OCI-LY7 (cell line): ENCODE results near the gene KIF17. TPM values are rescaled to one million over a fixed set of nuclear protein-coding genes. Genes with fewer than 3 reads are reported as not detected.

ENCODE experiments used
- BruUV-seq: library from RNA; stranded (reverse); fragments of 400-500 nt; replicated peaks from 2 replicates; lab custom pipeline; 2021; lab: Mats Ljungman, UMichigan
- CTCF ChIA-PET: fragments of 300-600 bp; sonication (Branson Sonifier 250); formaldehyde crosslinking; loops from one replicate; lab custom pipeline; 2022; ENCODE audit warnings: antibody characterized with exemption; ENCODE audit not compliant: unreplicated experiment; lab: Charles Lee
- POLR2A ChIA-PET: fragments of 300-600 bp; sonication (Branson Sonifier 250); formaldehyde crosslinking; loops from one replicate; lab custom pipeline; 2022; ENCODE audit warnings: antibody characterized with exemption; lab: Charles Lee
- DNase-seq: peaks from one replicate; pipeline ENCODE4 v3.0.0-alpha.2; 2015; ENCODE audit warnings: low spot score
- H2AFZ ChIP-seq: fragments of 200-600 bp; sonication (generic), shearing (Covaris generic); 2 replicates; pipeline ENCODE4 v1.6.1; 2014; ENCODE audit warnings: mild to moderate bottlenecking, antibody characterized with exemption, low read length, moderate library complexity
- H3K27ac ChIP-seq: fragments of 200-600 bp; sonication (generic); 2 replicates; pipeline ENCODE4 v1.5.1; 2014; ENCODE audit warnings: mixed run types, low read depth, mild to moderate bottlenecking, moderate library complexity, low read length, inconsistent platforms; ENCODE audit not compliant: poor library complexity, severe bottlenecking
- H3K36me3 ChIP-seq: fragments of 200-600 bp; sonication (generic); 2 replicates; pipeline ENCODE4 v1.6.1; 2014; ENCODE audit warnings: mild to moderate bottlenecking, antibody characterized with exemption, low read length, moderate library complexity, mixed read lengths; ENCODE audit not compliant: insufficient read depth
- H3K4me1 ChIP-seq: fragments of 200-600 bp; sonication (generic); 2 replicates; pipeline ENCODE4 v1.5.1; 2014; ENCODE audit warnings: mild to moderate bottlenecking, low read length; ENCODE audit not compliant: insufficient read depth, poor library complexity, severe bottlenecking
- H3K4me2 ChIP-seq: fragments of 200-600 bp; sonication (generic); 2 replicates; pipeline ENCODE4 v1.6.1; 2014; ENCODE audit warnings: mild to moderate bottlenecking, low read length
- H3K4me3 ChIP-seq: fragments of 200-600 bp; sonication (generic); 2 replicates; pipeline ENCODE4 v1.5.1; 2014; ENCODE audit warnings: mild to moderate bottlenecking, low read depth, low read length; ENCODE audit not compliant: poor library complexity, severe bottlenecking
- H3K79me2 ChIP-seq: fragments of 200-600 bp; sonication (generic); 2 replicates; pipeline ENCODE4 v1.6.1; 2016; ENCODE audit warnings: low read depth, mild to moderate bottlenecking, low read length, moderate library complexity, mixed read lengths; ENCODE audit not compliant: insufficient read depth
- H3K9me2 ChIP-seq: fragments of 200-600 bp; sonication (generic); 2 replicates; pipeline ENCODE4 v1.6.1; 2016; ENCODE audit warnings: mild to moderate bottlenecking, low read length, mixed read lengths; ENCODE audit not compliant: insufficient read depth
- H3K9me3 ChIP-seq: fragments of 200-600 bp; sonication (generic); 2 replicates; pipeline ENCODE4 v1.6.1; 2014; ENCODE audit warnings: mild to moderate bottlenecking, mixed run types, low read length, mixed read lengths
- H4K20me1 ChIP-seq: fragments of 200-600 bp; sonication (generic); 2 replicates; pipeline ENCODE4 v1.6.1; 2014; ENCODE audit warnings: mild to moderate bottlenecking, antibody characterized with exemption, low read length, moderate library complexity, mixed read lengths; ENCODE audit not compliant: insufficient read depth
- EZH2phosphoT487 ChIP-seq: fragments of 200-600 bp; sonication (generic); IDR thresholded peaks from 2 replicates; pipeline ENCODE4 v1.6.1; 2018; ENCODE audit warnings: low read depth, borderline replicate concordance, mild to moderate bottlenecking, mixed run types, antibody characterized with exemption, low read length, moderate library complexity, mixed read lengths
- intact Hi-C: fragments of 100-400 bp; cut with micrococcal nuclease; formaldehyde crosslinking; loops from one replicate; pipeline ENCODE4 v1.10.0; 2022; ENCODE audit not compliant: unreplicated experiment
- total RNA-seq, 2 experiments: library from RNA; depleted of rRNA in 1 of 2; stranded (reverse); fragments of >200 nt in 1 of 2; shearing (Covaris generic) in 1 of 2; gene quantifications; 2 replicates each; pipeline ENCODE4 v1.2.3, GENCODE V29; 2014 to 2022
- TF ChIP-seq, protein P1 (sequence below): fragments of 200-600 bp; sonication (generic); conservative IDR thresholded peaks from 2 replicates; pipeline ENCODE4 v1.5.1; 2014; ENCODE audit warnings: mild to moderate bottlenecking, antibody characterized with exemption, low read length, moderate library complexity, mixed read lengths

The KIF17 gene
- total RNA-seq, 2 experiments from 2014 or later = 1.1 TPM; not detected in 1

DNA sequence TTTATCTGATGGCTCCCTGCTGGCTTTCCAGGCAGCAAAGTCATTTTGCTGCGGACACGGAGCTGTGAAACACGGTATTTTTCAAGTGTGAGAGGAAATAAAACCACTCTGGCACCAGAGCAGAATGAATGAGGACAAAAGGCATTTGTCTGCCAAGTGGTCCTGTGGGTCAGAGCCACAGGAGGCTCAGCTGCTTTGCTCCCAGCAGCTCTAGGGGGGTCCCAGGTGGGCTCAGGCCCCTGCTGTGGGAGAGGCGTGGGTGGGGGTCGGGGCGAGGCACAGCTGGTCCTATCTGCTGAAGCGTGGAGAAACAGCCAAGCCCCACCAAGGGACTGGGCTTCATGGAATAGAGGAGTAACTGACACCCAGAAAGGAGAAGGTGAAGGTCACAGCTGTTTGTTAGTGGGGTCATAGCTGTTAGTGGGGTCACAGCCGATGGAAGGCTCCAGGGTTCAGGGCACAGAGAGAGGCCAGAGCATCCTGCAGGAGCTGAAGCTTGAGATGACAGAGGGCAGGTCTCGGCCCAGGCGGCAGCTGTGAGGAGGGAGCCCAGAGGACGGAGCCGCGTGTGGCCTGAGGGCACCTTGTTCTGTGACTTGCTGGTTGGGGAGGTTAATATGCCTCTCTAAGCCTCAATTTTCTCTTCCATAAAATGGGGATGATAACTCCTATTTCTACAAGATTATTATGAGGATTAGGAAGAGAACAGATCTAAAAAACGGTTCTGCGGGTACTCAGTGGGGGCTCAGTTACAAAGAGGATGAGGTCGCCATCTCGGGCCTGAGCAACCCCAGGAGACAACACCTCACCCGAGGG lies 7.1 kb downstream of the KIF17 start:
- Histone ChIP-seq H3K27ac (no peak overlapping the region), H3K36me3 (no peaks in the 10 kb centered on the region), H4K20me1 (no peaks in the 10 kb centered on the region), H3K4me3 (no peak overlapping the region), H3K9me3 (no peaks in the 10 kb centered on the region), H2AFZ (no peak overlapping the region), H3K4me2 (no peak overlapping the region), H3K4me1 (no peaks in the 10 kb centered on the region), H3K79me2 (no peaks in the 10 kb centered on the region), H3K9me2 (no peaks in the 10 kb centered on the region)
- no peak for TF ChIP-seq EZH2phosphoT487
- TF ChIP-seq, protein P1, sequence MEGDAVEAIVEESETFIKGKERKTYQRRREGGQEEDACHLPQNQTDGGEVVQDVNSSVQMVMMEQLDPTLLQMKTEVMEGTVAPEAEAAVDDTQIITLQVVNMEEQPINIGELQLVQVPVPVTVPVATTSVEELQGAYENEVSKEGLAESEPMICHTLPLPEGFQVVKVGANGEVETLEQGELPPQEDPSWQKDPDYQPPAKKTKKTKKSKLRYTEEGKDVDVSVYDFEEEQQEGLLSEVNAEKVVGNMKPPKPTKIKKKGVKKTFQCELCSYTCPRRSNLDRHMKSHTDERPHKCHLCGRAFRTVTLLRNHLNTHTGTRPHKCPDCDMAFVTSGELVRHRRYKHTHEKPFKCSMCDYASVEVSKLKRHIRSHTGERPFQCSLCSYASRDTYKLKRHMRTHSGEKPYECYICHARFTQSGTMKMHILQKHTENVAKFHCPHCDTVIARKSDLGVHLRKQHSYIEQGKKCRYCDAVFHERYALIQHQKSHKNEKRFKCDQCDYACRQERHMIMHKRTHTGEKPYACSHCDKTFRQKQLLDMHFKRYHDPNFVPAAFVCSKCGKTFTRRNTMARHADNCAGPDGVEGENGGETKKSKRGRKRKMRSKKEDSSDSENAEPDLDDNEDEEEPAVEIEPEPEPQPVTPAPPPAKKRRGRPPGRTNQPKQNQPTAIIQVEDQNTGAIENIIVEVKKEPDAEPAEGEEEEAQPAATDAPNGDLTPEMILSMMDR = no peak
- DNase-seq = no peak
- POLR2A ChIA-PET = no interaction called here
- CTCF ChIA-PET = no interaction called here
- intact Hi-C loops = no loop called here
- BruUV-seq = no TSS peak

DNA sequence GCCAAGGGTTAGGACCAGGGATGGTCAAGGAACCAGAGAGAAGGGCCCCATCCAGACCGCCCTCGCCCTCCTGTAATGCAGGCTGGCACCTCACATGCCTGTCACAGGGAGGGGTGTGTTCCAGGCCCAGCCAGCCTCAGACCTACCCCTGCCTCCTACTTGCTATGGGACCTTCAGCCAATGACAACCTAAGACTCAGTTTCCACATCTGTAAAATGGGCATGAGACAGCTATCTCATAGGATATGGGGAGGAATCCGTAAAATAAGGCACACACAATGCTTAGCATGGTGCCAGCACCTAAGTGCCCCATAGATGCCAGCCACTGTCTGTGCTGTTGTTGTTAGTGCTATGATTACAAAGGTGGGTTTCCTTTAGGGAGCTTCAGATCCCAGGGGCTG lies 7.9 kb downstream of the KIF17 start:
- Histone ChIP-seq H3K36me3 (no peaks in the 10 kb centered on the region), H2AFZ (no peak overlapping the region), H3K9me2 (no peaks in the 10 kb centered on the region), H3K4me2 (no peak overlapping the region), H3K4me1 (no peaks in the 10 kb centered on the region), H4K20me1 (no peaks in the 10 kb centered on the region), H3K27ac (no peak overlapping the region), H3K79me2 (no peaks in the 10 kb centered on the region), H3K4me3 (no peak overlapping the region), H3K9me3 (no peaks in the 10 kb centered on the region)
- TF ChIP-seq EZH2phosphoT487 = no peak
- TF ChIP-seq, protein P1 = no peak
- CTCF ChIA-PET = no interaction called here
- no TSS peak for BruUV-seq
- no peak for DNase-seq
- intact Hi-C loops = no loop called here
- POLR2A ChIA-PET = no interaction called here

DNA sequence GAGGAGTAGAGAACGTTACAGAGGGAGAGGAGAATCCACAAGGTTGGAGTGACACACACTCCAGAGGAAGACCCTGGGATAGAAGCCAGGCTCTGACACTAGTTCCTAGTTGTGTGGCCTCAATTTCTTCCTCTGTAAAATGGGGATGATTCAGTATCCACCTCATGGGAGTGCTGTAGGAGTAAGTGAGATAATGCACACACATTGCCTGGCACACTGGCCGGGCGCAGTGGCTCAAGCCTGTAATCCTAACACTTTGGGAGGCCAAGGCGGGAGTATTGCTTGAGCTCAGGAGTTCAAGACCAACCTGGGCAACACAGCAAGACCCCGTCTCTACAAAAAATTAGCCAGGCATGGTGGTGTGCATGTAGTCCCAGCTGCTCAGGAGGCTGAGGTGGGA lies 8.9 kb downstream of the KIF17 start:
- ChIA-PET POLR2A (interaction anchor here (0.6 kb wide), 1 partner anchor 146 kb away, joined by 3 read pairs; no protein-coding TSS in a partner anchor), CTCF (no interaction called here)
- BruUV-seq = no TSS peak
- Histone ChIP-seq H3K27ac (no peak overlapping the region), H3K36me3 (no peaks in the 10 kb centered on the region), H3K9me2 (no peaks in the 10 kb centered on the region), H3K9me3 (no peaks in the 10 kb centered on the region), H3K4me1 (no peaks in the 10 kb centered on the region), H3K79me2 (no peaks in the 10 kb centered on the region), H3K4me2 (no peak overlapping the region), H2AFZ (no peak overlapping the region), H4K20me1 (no peaks in the 10 kb centered on the region), H3K4me3 (no peak overlapping the region)
- no peak for DNase-seq
- intact Hi-C loops = no loop called here
- TF ChIP-seq, protein P1 = no peak
- TF ChIP-seq EZH2phosphoT487 = no peak
